ENCODE measurements around the gene CNTN2. TPM values are rescaled to one million over a fixed set of nuclear protein-coding genes. Genes with fewer than 3 reads are reported as not detected.

The CNTN2 gene
- total RNA-seq, 1 donor from 2014 or later: 0.29 TPM

DNA sequence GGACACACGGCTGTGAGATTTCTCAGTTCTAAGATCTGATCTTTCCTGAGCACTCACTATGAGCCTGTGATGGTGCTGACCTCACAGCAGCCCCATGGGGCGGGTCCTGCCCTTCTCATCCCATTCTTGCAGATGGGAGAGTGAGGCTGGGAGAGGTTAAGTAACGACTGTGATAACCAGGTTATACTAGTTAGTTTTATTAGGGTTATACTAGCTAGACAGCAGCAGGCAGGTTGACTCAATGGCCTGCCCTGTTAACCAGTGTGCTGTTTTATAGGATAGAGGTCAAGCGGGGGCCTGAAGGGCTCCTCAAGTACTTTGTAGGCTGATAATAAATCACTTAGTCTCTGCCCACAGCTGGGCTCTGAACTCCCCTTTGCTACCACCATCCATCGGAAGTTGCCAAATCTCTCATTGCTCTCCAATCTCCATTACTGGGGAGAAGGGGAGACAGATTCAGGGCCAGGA lies 4.8 kb downstream of the CNTN2 start:
- TF ChIP-seq, protein P1, sequence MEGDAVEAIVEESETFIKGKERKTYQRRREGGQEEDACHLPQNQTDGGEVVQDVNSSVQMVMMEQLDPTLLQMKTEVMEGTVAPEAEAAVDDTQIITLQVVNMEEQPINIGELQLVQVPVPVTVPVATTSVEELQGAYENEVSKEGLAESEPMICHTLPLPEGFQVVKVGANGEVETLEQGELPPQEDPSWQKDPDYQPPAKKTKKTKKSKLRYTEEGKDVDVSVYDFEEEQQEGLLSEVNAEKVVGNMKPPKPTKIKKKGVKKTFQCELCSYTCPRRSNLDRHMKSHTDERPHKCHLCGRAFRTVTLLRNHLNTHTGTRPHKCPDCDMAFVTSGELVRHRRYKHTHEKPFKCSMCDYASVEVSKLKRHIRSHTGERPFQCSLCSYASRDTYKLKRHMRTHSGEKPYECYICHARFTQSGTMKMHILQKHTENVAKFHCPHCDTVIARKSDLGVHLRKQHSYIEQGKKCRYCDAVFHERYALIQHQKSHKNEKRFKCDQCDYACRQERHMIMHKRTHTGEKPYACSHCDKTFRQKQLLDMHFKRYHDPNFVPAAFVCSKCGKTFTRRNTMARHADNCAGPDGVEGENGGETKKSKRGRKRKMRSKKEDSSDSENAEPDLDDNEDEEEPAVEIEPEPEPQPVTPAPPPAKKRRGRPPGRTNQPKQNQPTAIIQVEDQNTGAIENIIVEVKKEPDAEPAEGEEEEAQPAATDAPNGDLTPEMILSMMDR (IDR thresholded peaks at IDR 0.05; ENCODE audit: unreplicated experiment): no peak
- H3K4me1 Mint-ChIP-seq: no peaks in the 10 kb centered on the region
- H3K9me3 Mint-ChIP-seq: no peaks in the 10 kb centered on the region
- H3K36me3 Mint-ChIP-seq: no peaks in the 10 kb centered on the region
- H3K27me3 Mint-ChIP-seq (ENCODE audit: low read depth): peaks cover 68% of the 10 kb centered on the region
- DNase-seq (ENCODE audit: low spot score in 2 of 2, unreplicated experiment in 2 of 2): no peak
- no peak overlapping the region for H3K4me3 Mint-ChIP-seq
- H3K27ac Mint-ChIP-seq: no peak overlapping the region

DNA sequence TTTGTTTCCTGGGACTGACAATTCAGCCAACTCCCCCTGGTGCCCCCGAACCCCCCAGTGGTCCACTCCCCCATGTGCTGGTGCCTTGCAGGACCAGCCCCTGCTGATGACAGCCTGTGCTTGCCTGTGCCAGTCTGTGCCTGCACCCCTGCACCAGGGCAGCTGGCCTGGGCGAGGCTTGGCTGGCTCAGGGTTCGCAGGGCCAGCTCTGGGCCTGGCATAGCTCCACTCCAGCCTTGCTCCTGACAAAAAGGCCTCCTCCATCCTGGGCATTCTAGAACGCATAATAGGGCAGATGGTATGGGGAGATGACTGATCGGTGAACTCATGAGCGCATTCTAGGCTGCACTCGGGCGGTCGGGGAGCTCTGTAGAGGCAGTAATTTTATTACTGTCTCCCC lies 5.4 kb downstream of the CNTN2 start:
- H3K27me3 Mint-ChIP-seq (ENCODE audit: low read depth): peaks cover 69% of the 10 kb centered on the region

DNA sequence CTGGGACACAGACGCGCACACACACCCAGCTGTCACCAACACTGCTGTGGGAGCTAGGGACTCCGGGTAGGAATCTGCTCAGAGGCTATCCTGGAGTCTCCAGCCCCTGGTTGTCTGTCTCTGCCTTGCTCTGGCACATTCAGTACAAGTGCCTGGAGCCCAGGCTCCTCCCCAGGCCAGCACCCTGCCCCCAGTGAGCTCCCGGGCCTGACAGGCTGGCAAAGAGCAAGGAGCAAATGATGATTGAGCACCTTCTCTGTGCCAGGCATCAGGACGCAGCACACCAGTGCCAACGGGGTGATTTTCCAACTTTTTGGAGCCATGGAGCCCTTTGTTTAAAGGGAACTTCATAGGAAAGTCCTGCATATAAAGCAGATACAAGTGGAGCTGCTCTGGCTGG lies 6.5 kb downstream of the CNTN2 start:
- no peaks in the 10 kb centered on the region for H3K4me1 Mint-ChIP-seq
- H3K9me3 Mint-ChIP-seq: no peaks in the 10 kb centered on the region
- H3K4me3 Mint-ChIP-seq: no peak overlapping the region
- peaks cover 66% of the 10 kb centered on the region for H3K27me3 Mint-ChIP-seq (ENCODE audit: low read depth)
- no peaks in the 10 kb centered on the region for H3K36me3 Mint-ChIP-seq
- TF ChIP-seq, protein P1 (IDR thresholded peaks at IDR 0.05; ENCODE audit: unreplicated experiment): no peak
- H3K27ac Mint-ChIP-seq: no peak overlapping the region
- no peak for DNase-seq (ENCODE audit: low spot score in 2 of 2, unreplicated experiment in 2 of 2)

More for the DNA sequence above, 5.4 kb downstream of the CNTN2 start:
- DNase-seq (ENCODE audit: low spot score in 2 of 2, unreplicated experiment in 2 of 2): no peak
- no peaks in the 10 kb centered on the region for H3K4me1 Mint-ChIP-seq
- TF ChIP-seq, protein P1 (IDR thresholded peaks at IDR 0.05; ENCODE audit: unreplicated experiment): no peak
- no peak overlapping the region for H3K4me3 Mint-ChIP-seq
- no peaks in the 10 kb centered on the region for H3K36me3 Mint-ChIP-seq
- H3K9me3 Mint-ChIP-seq: no peaks in the 10 kb centered on the region
- no peak overlapping the region for H3K27ac Mint-ChIP-seq

DNA sequence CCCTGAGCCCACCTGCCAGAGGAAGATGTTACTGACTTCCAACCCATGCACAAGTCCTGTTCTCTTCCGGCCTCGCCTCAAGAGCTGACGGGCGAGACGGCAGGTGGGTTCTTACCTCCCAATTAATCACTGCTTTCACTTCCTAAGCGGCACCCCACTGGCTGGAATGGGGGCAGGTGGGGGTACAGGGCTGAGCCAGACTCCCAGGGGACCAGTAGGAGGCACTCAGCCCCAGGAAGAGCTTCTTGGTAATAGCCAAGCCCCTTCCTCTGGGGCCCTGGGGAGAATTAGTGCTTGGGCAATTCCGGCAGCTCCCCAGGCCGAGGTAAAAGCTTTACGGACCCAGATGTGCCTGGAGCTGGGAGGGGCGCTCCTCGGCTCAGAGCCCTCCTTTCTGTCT lies 9.7 kb downstream of the CNTN2 start:
- H3K4me3 Mint-ChIP-seq: no peak overlapping the region
- H3K4me1 Mint-ChIP-seq: no peaks in the 10 kb centered on the region
- H3K27ac Mint-ChIP-seq: no peak overlapping the region
- peaks cover 51% of the 10 kb centered on the region for H3K27me3 Mint-ChIP-seq (ENCODE audit: low read depth)
- TF ChIP-seq, protein P1 (IDR thresholded peaks at IDR 0.05; ENCODE audit: unreplicated experiment): no peak
- DNase-seq (ENCODE audit: low spot score in 2 of 2, unreplicated experiment in 2 of 2): no peak
- H3K9me3 Mint-ChIP-seq: no peaks in the 10 kb centered on the region
- H3K36me3 Mint-ChIP-seq: no peaks in the 10 kb centered on the region

DNA sequence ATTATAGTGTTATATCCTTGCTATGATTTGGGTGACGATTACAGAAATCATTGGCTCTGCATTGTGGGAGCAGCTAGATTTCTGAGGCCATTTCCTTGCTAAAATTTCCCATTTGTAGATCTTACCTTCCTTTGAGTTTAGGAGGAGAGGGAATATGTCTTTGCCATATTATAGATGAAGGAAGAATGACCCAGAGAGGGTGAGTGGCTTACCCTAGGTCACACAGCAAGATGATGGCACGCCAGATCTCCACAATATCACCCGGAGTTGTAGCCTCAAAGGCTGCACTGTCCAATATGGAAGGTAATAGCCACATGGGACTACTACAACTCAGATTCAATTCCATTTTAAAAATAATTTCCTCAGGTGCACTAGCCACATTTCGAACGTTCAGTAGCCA lies 10.3 kb downstream of the CNTN2 start:
- no peak overlapping the region for H3K27ac Mint-ChIP-seq
- no peak for DNase-seq (ENCODE audit: low spot score in 2 of 2, unreplicated experiment in 2 of 2)
- H3K27me3 Mint-ChIP-seq (ENCODE audit: low read depth): peaks cover 45% of the 10 kb centered on the region
- TF ChIP-seq, protein P1 (IDR thresholded peaks at IDR 0.05; ENCODE audit: unreplicated experiment): no peak
- H3K4me3 Mint-ChIP-seq: no peak overlapping the region
- H3K4me1 Mint-ChIP-seq: no peaks in the 10 kb centered on the region
- no peaks in the 10 kb centered on the region for H3K9me3 Mint-ChIP-seq
- no peaks in the 10 kb centered on the region for H3K36me3 Mint-ChIP-seq

DNA sequence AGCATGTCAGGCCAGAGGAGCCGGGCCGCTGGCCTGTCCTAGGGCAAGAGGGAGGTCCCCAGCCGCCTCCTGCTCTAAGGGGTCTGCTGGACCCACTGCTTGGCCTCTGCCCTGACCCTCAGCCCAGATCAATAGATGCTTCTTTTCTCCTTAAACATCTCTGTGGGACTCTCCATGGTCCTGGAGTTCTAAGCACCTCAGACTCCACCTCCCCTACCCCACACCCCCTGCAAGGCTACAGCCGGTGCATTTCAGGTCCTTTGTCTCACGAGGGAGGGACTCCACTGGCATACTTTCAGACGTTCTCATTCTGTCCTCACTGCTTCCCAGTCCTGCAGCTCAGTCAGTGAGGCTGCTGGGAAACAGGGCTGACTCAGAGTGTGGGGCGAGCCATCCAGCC lies 11.0 kb downstream of the CNTN2 start:
- Mint-ChIP-seq H3K9me3 (no peaks in the 10 kb centered on the region), H3K27ac (no peak overlapping the region), H3K4me1 (no peaks in the 10 kb centered on the region), H3K27me3 (ENCODE audit: low read depth) (peaks cover 44% of the 10 kb centered on the region), H3K4me3 (no peak overlapping the region), H3K36me3 (no peaks in the 10 kb centered on the region)
- TF ChIP-seq, protein P1 (IDR thresholded peaks at IDR 0.05; ENCODE audit: unreplicated experiment): no peak
- DNase-seq (ENCODE audit: low spot score in 2 of 2, unreplicated experiment in 2 of 2): no peak

All from mesothelial cell of epicardium (in vitro differentiated cells).